IPS DF 6.9 (cell line): ENCODE data around the gene VPS13D.

Experiments
- DNase-seq: peaks from one replicate; pipeline ENCODE4 v3.0.0-alpha.2; 2013; ENCODE audit warnings: low read depth, low spot score
- H3K27ac ChIP-seq: one replicate; pipeline ENCODE4 v1.5.1; 2013; ENCODE audit warnings: low read length, control low read depth
- H3K27me3 ChIP-seq: 2 replicates; pipeline ENCODE4 v1.6.1; 2013; ENCODE audit warnings: mild to moderate bottlenecking, low read length; ENCODE audit not compliant: control insufficient read depth, insufficient read depth
- H3K36me3 ChIP-seq: 2 replicates; pipeline ENCODE4 v1.6.1; 2013; ENCODE audit warnings: low read length; ENCODE audit not compliant: control insufficient read depth, insufficient read depth
- H3K4me1 ChIP-seq: 2 replicates; pipeline ENCODE4 v1.6.1; 2013; ENCODE audit warnings: low read length; ENCODE audit not compliant: control insufficient read depth, insufficient read depth
- H3K4me3 ChIP-seq: 2 replicates; pipeline ENCODE4 v1.5.1; 2013; ENCODE audit warnings: mild to moderate bottlenecking, low read length
- H3K9me3 ChIP-seq: 2 replicates; pipeline ENCODE4 v1.6.1; 2013; ENCODE audit warnings: low read length, inconsistent platforms; ENCODE audit not compliant: control insufficient read depth, insufficient read depth
- WGBS: extraction: QIAGEN DNeasy Blood & Tissue Kit; methylation state at CpG from one replicate; pipeline ENCODE4 v1.1.7; 2013; ENCODE audit warnings: mixed read lengths, missing lambda C conversion rate; ENCODE audit not compliant: insufficient read length, insufficient coverage; 5-methylcytosine and 5-hydroxymethylcytosine counted together

VPS13D gene

GRCh38 chr1:12326986-12327385, 97.2 kb downstream of the VPS13D start:
- DNase-seq: no peak
- no peaks in the 10 kb centered on the region for H3K4me1 ChIP-seq
- no peaks in the 10 kb centered on the region for H3K9me3 ChIP-seq
- H3K27ac ChIP-seq: no peak overlapping the region
- H3K27me3 ChIP-seq: no peaks in the 10 kb centered on the region
- no CpG with 5 or more reads among the region's 5 CpGs for WGBS
- no peaks in the 10 kb centered on the region; the same call in 1 of the 2 replicates for H3K36me3 ChIP-seq
- no peak overlapping the region for H3K4me3 ChIP-seq

- H3K36me3 ChIP-seq: no peaks in the 10 kb centered on the region
- no peak overlapping the region for H3K27ac ChIP-seq
- H3K4me3 ChIP-seq: no peak overlapping the region
- H3K4me1 ChIP-seq: no peaks in the 10 kb centered on the region
- no peaks in the 10 kb centered on the region for H3K27me3 ChIP-seq
- WGBS: no CpG with 5 or more reads among the region's 7 CpGs
- no peak for DNase-seq
- H3K9me3 ChIP-seq: no peaks in the 10 kb centered on the region
Observed at GRCh38 chr1:12327566-12327965, 97.7 kb downstream of the VPS13D start.

- H3K9me3 ChIP-seq: no peaks in the 10 kb centered on the region
- no peaks in the 10 kb centered on the region for H3K4me1 ChIP-seq
- H3K36me3 ChIP-seq: peaks cover 6% of the 10 kb centered on the region
- no peak overlapping the region for H3K27ac ChIP-seq
- DNase-seq: no peak
- WGBS: no CpG with 5 or more reads among the region's 11 CpGs
- no peak overlapping the region for H3K4me3 ChIP-seq
- no peaks in the 10 kb centered on the region for H3K27me3 ChIP-seq
Observed at GRCh38 chr1:12333036-12333785, 103.4 kb downstream of the VPS13D start.

GRCh38 chr1:12335815-12336214, 106.0 kb downstream of the VPS13D start:
- no CpG with 5 or more reads among the region's 4 CpGs for WGBS
- no peak for DNase-seq
- H3K27me3 ChIP-seq: no peaks in the 10 kb centered on the region
- H3K36me3 ChIP-seq: peaks cover 6% of the 10 kb centered on the region
- no peaks in the 10 kb centered on the region for H3K9me3 ChIP-seq
- no peak overlapping the region for H3K27ac ChIP-seq
- no peak overlapping the region for H3K4me3 ChIP-seq
- H3K4me1 ChIP-seq: no peaks in the 10 kb centered on the region

- Histone ChIP-seq H3K4me1 (no peaks in the 10 kb centered on the region), H3K9me3 (no peaks in the 10 kb centered on the region), H3K27ac (no peak overlapping the region), H3K36me3 (peaks cover 6% of the 10 kb centered on the region), H3K27me3 (no peaks in the 10 kb centered on the region), H3K4me3 (no peak overlapping the region)
- WGBS: no CpG with 5 or more reads among the region's 1 CpG
- DNase-seq: no peak
Observed at GRCh38 chr1:12336413-12336812, 106.6 kb downstream of the VPS13D start.

GRCh38 chr1:12338017-12338416, 108.2 kb downstream of the VPS13D start:
- Histone ChIP-seq H3K27ac (no peak overlapping the region), H3K27me3 (no peaks in the 10 kb centered on the region), H3K36me3 (peaks cover 4% of the 10 kb centered on the region), H3K4me1 (no peaks in the 10 kb centered on the region), H3K4me3 (no peak overlapping the region), H3K9me3 (no peaks in the 10 kb centered on the region)
- DNase-seq: no peak
- WGBS: no CpG with 5 or more reads among the region's 4 CpGs

GRCh38 chr1:12338823-12339222, 109.0 kb downstream of the VPS13D start:
- H3K9me3 ChIP-seq: no peaks in the 10 kb centered on the region
- no peak overlapping the region for H3K4me3 ChIP-seq
- no peaks in the 10 kb centered on the region for H3K4me1 ChIP-seq
- no peak for DNase-seq
- no peak overlapping the region for H3K27ac ChIP-seq
- no peaks in the 10 kb centered on the region for H3K27me3 ChIP-seq
- no CpG with 5 or more reads among the region's 1 CpG for WGBS
- no peaks in the 10 kb centered on the region; the same call in 1 of the 2 replicates for H3K36me3 ChIP-seq

- no peak for DNase-seq
- Histone ChIP-seq H3K36me3 (no peaks in the 10 kb centered on the region; the same call in 1 of the 2 replicates), H3K27me3 (no peaks in the 10 kb centered on the region), H3K27ac (no peak overlapping the region), H3K9me3 (no peaks in the 10 kb centered on the region), H3K4me3 (no peak overlapping the region), H3K4me1 (no peaks in the 10 kb centered on the region)
- WGBS: no CpG with 5 or more reads among the region's 3 CpGs
Observed at GRCh38 chr1:12339396-12339795, 109.6 kb downstream of the VPS13D start.

- DNase-seq: no peak
- H3K4me3 ChIP-seq: no peak overlapping the region
- no CpG with 5 or more reads among the region's 4 CpGs for WGBS
Observed at GRCh38 chr1:12339811-12340543, 110.1 kb downstream of the VPS13D start.

GRCh38 chr1:12340544-12340930, 110.7 kb downstream of the VPS13D start:
- DNase-seq: no peak
- no peak overlapping the region for H3K27ac ChIP-seq
- H3K36me3 ChIP-seq: no peaks in the 10 kb centered on the region; the same call in 1 of the 2 replicates
- no peak overlapping the region for H3K4me3 ChIP-seq
- no CpG with 5 or more reads among the region's 3 CpGs for WGBS
- no peaks in the 10 kb centered on the region for H3K4me1 ChIP-seq
- H3K9me3 ChIP-seq: no peaks in the 10 kb centered on the region
- H3K27me3 ChIP-seq: no peaks in the 10 kb centered on the region

More at GRCh38 chr1:12339811-12340543, 110.1 kb downstream of the VPS13D start:
- no peaks in the 10 kb centered on the region; the same call in 1 of the 2 replicates for H3K36me3 ChIP-seq
- no peaks in the 10 kb centered on the region for H3K9me3 ChIP-seq
- H3K27me3 ChIP-seq: no peaks in the 10 kb centered on the region
- no peaks in the 10 kb centered on the region for H3K4me1 ChIP-seq
- no peak overlapping the region for H3K27ac ChIP-seq
